GM23248 (cell line): ENCODE measurements around the gene HMCES. TPM values are rescaled to one million over a fixed set of nuclear protein-coding genes. Genes with fewer than 3 reads are reported as not detected.
"Not testable (repeated sequence)": the region's sequence is repeated elsewhere in the genome, so short reads cannot be mapped to it uniquely, and the experiment has no call there.

Experiments
- DNase-seq: peaks from one replicate; pipeline ENCODE4 v3.0.0-alpha.2; 2015
- H2AFZ ChIP-seq: fragments of 200-600 bp; sonication (generic); 2 replicates; pipeline ENCODE4 v1.6.1; 2016; ENCODE audit warnings: antibody characterized with exemption
- H3F3A ChIP-seq: fragments of 200-600 bp; sonication (generic); 2 replicates; pipeline ENCODE4 v1.6.1; 2016; ENCODE audit warnings: mild to moderate bottlenecking, antibody characterized with exemption, mixed run types; ENCODE audit not compliant: insufficient read depth
- H3K27ac ChIP-seq: fragments of 200-600 bp; sonication (generic); 2 replicates; pipeline ENCODE4 v1.5.1; 2016; ENCODE audit warnings: mild to moderate bottlenecking
- H3K27me3 ChIP-seq: fragments of 200-600 bp; sonication (generic); replicated peaks from 2 replicates; pipeline ENCODE4 v1.6.1; 2016; ENCODE audit warnings: mild to moderate bottlenecking; ENCODE audit not compliant: insufficient read depth
- H3K36me3 ChIP-seq: fragments of 200-600 bp; sonication (generic); 2 replicates; pipeline ENCODE4 v1.6.1; 2016; ENCODE audit warnings: low read depth, mild to moderate bottlenecking
- H3K4me1 ChIP-seq: fragments of 200-600 bp; sonication (generic); 2 replicates; pipeline ENCODE4 v1.6.1; 2016; ENCODE audit warnings: mild to moderate bottlenecking; ENCODE audit not compliant: insufficient read depth
- H3K4me2 ChIP-seq: fragments of 200-600 bp; sonication (generic); one replicate; pipeline ENCODE4 v1.6.1; 2016; ENCODE audit warnings: mild to moderate bottlenecking; ENCODE audit not compliant: unreplicated experiment
- H3K4me3 ChIP-seq: fragments of 200-600 bp; sonication (generic); 2 replicates; pipeline ENCODE4 v1.5.1; 2016; ENCODE audit warnings: mild to moderate bottlenecking
- H3K79me2 ChIP-seq: fragments of 200-600 bp; sonication (generic); 2 replicates; pipeline ENCODE4 v1.6.1; 2016; ENCODE audit warnings: mild to moderate bottlenecking; ENCODE audit not compliant: insufficient read depth
- H3K9ac ChIP-seq: fragments of 200-600 bp; sonication (generic); 2 replicates; pipeline ENCODE4 v1.6.1; 2016; ENCODE audit warnings: mild to moderate bottlenecking
- H3K9me2 ChIP-seq: fragments of 200-600 bp; sonication (generic); 2 replicates; pipeline ENCODE4 v1.6.1; 2016; ENCODE audit warnings: mixed run types, mild to moderate bottlenecking, moderate library complexity; ENCODE audit not compliant: insufficient read depth
- H3K9me3 ChIP-seq: fragments of 200-600 bp; sonication (generic); one replicate; pipeline ENCODE4 v1.6.1; 2017; ENCODE audit warnings: low read depth
- H4K20me1 ChIP-seq: fragments of 200-600 bp; sonication (generic); 2 replicates; pipeline ENCODE4 v1.6.0; 2016; ENCODE audit not compliant: insufficient read depth
- EZH2 ChIP-seq: fragments of 200-600 bp; sonication (generic); IDR thresholded peaks from 2 replicates; pipeline ENCODE4 v1.6.1; 2018; ENCODE audit warnings: antibody characterized with exemption, mild to moderate bottlenecking; ENCODE audit not compliant: insufficient read depth, poor library complexity, severe bottlenecking
- EZH2phosphoT487 ChIP-seq: fragments of 200-600 bp; sonication (generic); IDR thresholded peaks from 2 replicates; pipeline ENCODE4 v1.6.1; 2018; ENCODE audit warnings: antibody characterized with exemption, moderate library complexity, mild to moderate bottlenecking, low read depth; ENCODE audit not compliant: insufficient read depth
- WGBS, 2 experiments: methylation state at CpG; one replicate each; pipeline ENCODE4 v1.1.6; 2015 to 2017; ENCODE audit warnings: low lambda C conversion rate in 2 of 2, low coverage in 1 of 2; ENCODE audit errors: missing lambda C conversion rate in 2 of 2; 5-methylcytosine and 5-hydroxymethylcytosine counted together
- in situ Hi-C: fragments of 300-500 bp; cut with MboI; formaldehyde crosslinking; loops from 2 replicates; pipeline ENCODE4 v1.15.0; 2020
- polyA plus RNA-seq: library from polyadenylated mRNA; unstranded; fragments of >200 nt; fragmentation: Nextera tagmentation; extraction: Ambion mirVana; gene quantifications from 2 replicates; pipeline ENCODE4 v1.2.1, GENCODE V29; 2016
- total RNA-seq: library from RNA; depleted of rRNA; stranded (reverse); fragments of >200 nt; shearing (Covaris generic); gene quantifications from 2 replicates; pipeline ENCODE4 v1.2.3, GENCODE V29; 2014

Gene HMCES
- total and polyA plus RNA-seq, 2 experiments from 2014 or later, result 12.5 to 33.2 TPM

- no peaks in the 10 kb centered on the region for H3F3A ChIP-seq
- H3K27me3 ChIP-seq, result 0 out of 2 replicates have a peak, but pooled peaks cover 8% of the 10 kb centered on the region
- H3K27ac ChIP-seq, result no peak overlapping the region
- TF ChIP-seq EZH2phosphoT487, result no peak
- no peak for TF ChIP-seq EZH2
- DNase-seq, result peak; percentile 32
- H2AFZ ChIP-seq, result no peak overlapping the region
- H3K79me2 ChIP-seq, result no peaks in the 10 kb centered on the region
- no peak overlapping the region for H3K4me2 ChIP-seq
- in situ Hi-C loops, result no loop called here
- H4K20me1 ChIP-seq, result no peaks in the 10 kb centered on the region
- no peak overlapping the region for H3K4me3 ChIP-seq
- H3K4me1 ChIP-seq, result no peaks in the 10 kb centered on the region
- H3K36me3 ChIP-seq, result no peaks in the 10 kb centered on the region
- H3K9ac ChIP-seq, result no peak overlapping the region
- H3K9me3 ChIP-seq, result no peaks in the 10 kb centered on the region
- WGBS, 2 experiments, result 9 to 10% methylated on average over 3 of the region's 3 CpGs
- no peaks in the 10 kb centered on the region for H3K9me2 ChIP-seq
Measured at GRCh38 chr3:129345971-129346370, 67.3 kb downstream of the HMCES start.

- in situ Hi-C loops, result no loop called here
- no peak overlapping the region for H3K4me2 ChIP-seq
- no peaks in the 10 kb centered on the region for H3K4me1 ChIP-seq
- 25 to 31% methylated on average over 12 of the region's 12 CpGs for WGBS, 2 experiments
- no peak overlapping the region for H2AFZ ChIP-seq
- DNase-seq, result no peak
- H4K20me1 ChIP-seq, result no peaks in the 10 kb centered on the region
- H3K9ac ChIP-seq, result no peak overlapping the region
- no peaks in the 10 kb centered on the region for H3K79me2 ChIP-seq
- no peaks in the 10 kb centered on the region for H3K36me3 ChIP-seq
- TF ChIP-seq EZH2phosphoT487 (no peak), EZH2 (no peak)
- no peaks in the 10 kb centered on the region for H3F3A ChIP-seq
- H3K9me3 ChIP-seq, result no peaks in the 10 kb centered on the region
- no peaks in the 10 kb centered on the region for H3K9me2 ChIP-seq
- no peak overlapping the region for H3K4me3 ChIP-seq
- 0 out of 2 replicates have a peak, but pooled peaks cover 8% of the 10 kb centered on the region for H3K27me3 ChIP-seq
- H3K27ac ChIP-seq, result no peak overlapping the region
Measured at GRCh38 chr3:129346695-129347457, 68.2 kb downstream of the HMCES start.

- in situ Hi-C loops, result no loop called here
- Histone ChIP-seq H4K20me1 (no peaks in the 10 kb centered on the region), H3K4me2 (no peak overlapping the region), H3K4me3 (no peak overlapping the region), H3K9me2 (no peaks in the 10 kb centered on the region), H3K79me2 (no peaks in the 10 kb centered on the region), H3K36me3 (no peaks in the 10 kb centered on the region), H3K9ac (no peak overlapping the region), H3K9me3 (no peaks in the 10 kb centered on the region), H3K4me1 (no peaks in the 10 kb centered on the region), H3K27ac (no peak overlapping the region), H3F3A (no peaks in the 10 kb centered on the region), H3K27me3 (0 out of 2 replicates have a peak, but pooled peaks cover 8% of the 10 kb centered on the region), H2AFZ (no peak overlapping the region)
- DNase-seq, result no peak
- WGBS, 2 experiments, result 62 to 65% methylated on average over 8 of the region's 8 CpGs
- TF ChIP-seq EZH2 (no peak), EZH2phosphoT487 (no peak)
Measured at GRCh38 chr3:129347458-129347845, 68.8 kb downstream of the HMCES start.

- TF ChIP-seq EZH2phosphoT487, result no peak
- TF ChIP-seq EZH2, result no peak
- no peaks in the 10 kb centered on the region for H3F3A ChIP-seq
- 91 to 92% methylated on average over 3 of the region's 3 CpGs for WGBS, 2 experiments
- no peak for DNase-seq
- H3K9me3 ChIP-seq, result no peaks in the 10 kb centered on the region
- H3K4me2 ChIP-seq, result no peak overlapping the region
- no peak overlapping the region for H3K4me3 ChIP-seq
- 0 out of 2 replicates have a peak, but pooled peaks cover 1% of the 10 kb centered on the region for H3K27me3 ChIP-seq
- no peak overlapping the region for H2AFZ ChIP-seq
- no peaks in the 10 kb centered on the region for H3K36me3 ChIP-seq
- no peaks in the 10 kb centered on the region for H3K79me2 ChIP-seq
- in situ Hi-C loops, result no loop called here
- no peaks in the 10 kb centered on the region for H4K20me1 ChIP-seq
- no peaks in the 10 kb centered on the region for H3K9me2 ChIP-seq
- H3K4me1 ChIP-seq, result no peaks in the 10 kb centered on the region
- H3K27ac ChIP-seq, result no peak overlapping the region
- no peak overlapping the region for H3K9ac ChIP-seq
Measured at GRCh38 chr3:129348734-129349133, 70.1 kb downstream of the HMCES start.

DNA sequence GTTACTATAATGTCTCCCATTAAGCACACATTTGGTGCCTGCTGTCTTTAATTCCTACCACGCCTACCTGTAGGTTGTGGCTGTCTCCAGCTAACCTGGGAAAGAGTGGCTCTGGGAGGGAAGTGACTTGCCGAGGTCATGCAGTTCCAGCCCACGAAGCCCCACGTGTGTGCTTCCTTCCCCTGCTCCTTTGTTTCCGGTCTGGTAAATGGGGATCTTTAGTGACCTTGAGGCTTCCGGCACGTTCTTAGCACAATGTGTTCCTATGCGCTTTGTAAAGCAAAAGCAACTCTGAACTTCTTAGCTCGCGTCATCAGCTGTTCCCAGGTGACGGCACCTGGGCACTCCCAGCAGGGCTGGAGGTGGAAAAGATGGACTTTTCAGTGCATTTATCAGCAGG lies 70.5 kb downstream of the HMCES start:
- WGBS, 2 experiments, result 85% methylated on average over 11 of the region's 11 CpGs
- H4K20me1 ChIP-seq, H3K9ac ChIP-seq, H3K4me1 ChIP-seq, H3K27ac ChIP-seq, H3K36me3 ChIP-seq, DNase-seq, H2AFZ ChIP-seq, in situ Hi-C loops, H3K9me2 ChIP-seq, H3K4me2 ChIP-seq, H3K9me3 ChIP-seq, H3K27me3 ChIP-seq, H3K4me3 ChIP-seq, H3F3A ChIP-seq, H3K79me2 ChIP-seq: not testable (repeated sequence)
